Epithelial cell of proximal tubule (primary cell): Measurements from ENCODE around the gene RASSF4. TPM values are rescaled to one million over a fixed set of nuclear protein-coding genes. Genes with fewer than 3 reads are reported as not detected.

Source experiments
- DNase-seq: peaks from one replicate; pipeline ENCODE4 v3.0.0-alpha.2; 2011; ENCODE audit warnings: low read depth
- H3K4me3 ChIP-seq: 2 replicates; pipeline ENCODE4 v1.5.1; 2011; ENCODE audit warnings: low read depth, mild to moderate bottlenecking, low read length
- CTCF ChIP-seq: conservative IDR thresholded peaks from 2 replicates; pipeline ENCODE4 v1.5.1; 2012; ENCODE audit warnings: low read depth, mild to moderate bottlenecking, low read length
- total RNA-seq: library from RNA; depleted of rRNA; stranded (reverse); fragments of >200 nt; gene quantifications from 2 replicates; pipeline ENCODE4 v1.2.3, GENCODE V29; 2015

The RASSF4 gene
- total RNA-seq, 1 donor from 2014 or later: 23.1 TPM

GRCh38 chr10:44927352-44927751 lies 32.2 kb upstream of the RASSF4 start:
- DNase-seq: peak; percentile 83
- TF ChIP-seq CTCF: no peak
- H3K4me3 ChIP-seq: no peak overlapping the region

GRCh38 chr10:44928462-44928861 lies 31.1 kb upstream of the RASSF4 start:
- no peak overlapping the region for H3K4me3 ChIP-seq
- no peak for TF ChIP-seq CTCF
- no peak for DNase-seq

- no peak for DNase-seq
- no peak for TF ChIP-seq CTCF
- H3K4me3 ChIP-seq: no peak overlapping the region
Measured at GRCh38 chr10:44929356-44930255, 30.0 kb upstream of the RASSF4 start.

GRCh38 chr10:44930904-44931620 lies 28.5 kb upstream of the RASSF4 start:
- no peak for DNase-seq

GRCh38 chr10:44931621-44932516 lies 27.7 kb upstream of the RASSF4 start:
- TF ChIP-seq CTCF: no peak
- H3K4me3 ChIP-seq: no peak overlapping the region
- DNase-seq: no peak

More at GRCh38 chr10:44930904-44931620, 28.5 kb upstream of the RASSF4 start:
- no peak overlapping the region for H3K4me3 ChIP-seq
- TF ChIP-seq CTCF: no peak
